Fibroblast of lung (primary cell): ENCODE data around the gene HOXA11. TPM values are rescaled to one million over a fixed set of nuclear protein-coding genes. Genes with fewer than 3 reads are reported as not detected.

Source experiments
- DNase-seq, 2 donors: peaks; one replicate each; pipeline versions ENCODE4 v3.0.0 to v3.0.0-alpha.2; 2010; ENCODE audit warnings: low read depth in 2 of 2
- H2AFZ ChIP-seq: 2 replicates; pipeline ENCODE4 v1.5.1; 2012; ENCODE audit warnings: low read length, control low read depth, inconsistent platforms
- H3K27ac ChIP-seq: 2 replicates; pipeline ENCODE4 v1.5.1; 2011; ENCODE audit warnings: low read length, control low read depth; ENCODE audit not compliant: insufficient read depth
- H3K27me3 ChIP-seq: 2 replicates; pipeline ENCODE4 v1.5.1; 2011; ENCODE audit warnings: mild to moderate bottlenecking, low read length; ENCODE audit not compliant: control insufficient read depth, insufficient read depth
- H3K36me3 ChIP-seq: 2 replicates; pipeline ENCODE4 v1.5.1; 2011; ENCODE audit warnings: low read length; ENCODE audit not compliant: control insufficient read depth, insufficient read depth
- H3K4me1 ChIP-seq: 2 replicates; pipeline ENCODE4 v1.5.1; 2011; ENCODE audit warnings: low read length; ENCODE audit not compliant: control insufficient read depth, insufficient read depth; ENCODE audit errors: extremely low read depth
- H3K4me2 ChIP-seq: 2 replicates; pipeline ENCODE4 v1.5.1; 2011; ENCODE audit warnings: low read length, control low read depth; ENCODE audit not compliant: insufficient read depth; ENCODE audit errors: extremely low read depth
- H3K4me3 ChIP-seq, 4 experiments: fragments of 200-600 bp in 1 of 4; sonication (generic) in 1 of 4; replicated peaks in 1 of 4; 2 replicates each; pipeline ENCODE4 v1.5.1; 2011 to 2016; ENCODE audit warnings: low read length in 4 of 4, low read depth in 3 of 4, mild to moderate bottlenecking in 3 of 4, control low read depth in 2 of 4, inconsistent platforms in 1 of 4, mixed read lengths in 1 of 4; ENCODE audit not compliant: insufficient read depth in 1 of 4; ENCODE audit errors: control extremely low read depth in 1 of 4
- H3K79me2 ChIP-seq: 2 replicates; pipeline ENCODE4 v1.5.1; 2012; ENCODE audit warnings: mild to moderate bottlenecking, low read length, inconsistent platforms; ENCODE audit not compliant: control insufficient read depth, insufficient read depth
- H3K9ac ChIP-seq: 2 replicates; pipeline ENCODE4 v1.5.1; 2011; ENCODE audit warnings: mild to moderate bottlenecking, low read length, control low read depth; ENCODE audit not compliant: insufficient read depth
- H3K9me3 ChIP-seq: 2 replicates; pipeline ENCODE4 v1.5.1; 2012; ENCODE audit warnings: low read depth, low read length; ENCODE audit not compliant: control insufficient read depth, insufficient read depth
- H4K20me1 ChIP-seq: 2 replicates; pipeline ENCODE4 v1.5.1; 2011; ENCODE audit warnings: low read length; ENCODE audit not compliant: control insufficient read depth, insufficient read depth; ENCODE audit errors: extremely low read depth
- CTCF ChIP-seq, 2 donors: IDR thresholded peaks in 1 of 2; conservative IDR thresholded peaks in 1 of 2; 1 replicate in 1 of 2; 2 replicates in 1 of 2; pipeline ENCODE4 v1.5.1; 2011 to 2012; ENCODE audit warnings: low read length in 2 of 2, control low read depth in 1 of 2, inconsistent platforms in 1 of 2, low read depth in 1 of 2, mild to moderate bottlenecking in 1 of 2
- EZH2 ChIP-seq: IDR thresholded peaks from 2 replicates; pipeline ENCODE4 v1.5.1; 2012; ENCODE audit warnings: low read length, control low read depth, mild to moderate bottlenecking; ENCODE audit errors: missing control alignments
- polyA plus RNA-seq, 2 donors: library from polyadenylated mRNA; depleted of rRNA in 1 of 2; stranded (reverse) in 1 of 2; unstranded in 1 of 2; fragments of >200 nt; gene quantifications; 2 replicates each; pipeline ENCODE4 v1.2.1, GENCODE V29; 2011 to 2012; ENCODE audit warnings: missing spikeins in 1 of 2
- total RNA-seq: library from RNA; depleted of rRNA; stranded (reverse); fragments of >200 nt; gene quantifications from 2 replicates; pipeline ENCODE4 v1.2.1, GENCODE V29; 2014

HOXA11 gene
- total and polyA plus RNA-seq, 2 donors (not counting 1 experiment from before 2014, with no cell fraction given), result 0.18 TPM; not detected in 1

- Histone ChIP-seq H3K36me3 (no peaks in the 10 kb centered on the region), H3K27me3 (peaks cover 87% of the 10 kb centered on the region), H3K4me3 (no peak overlapping the region), H3K9me3 (no peaks in the 10 kb centered on the region), H3K79me2 (no peaks in the 10 kb centered on the region), H4K20me1 (no peaks in the 10 kb centered on the region), H2AFZ (no peak overlapping the region), H3K9ac (no peak overlapping the region), H3K4me1 (peaks cover 2% of the 10 kb centered on the region), H3K4me2 (no peak overlapping the region), H3K27ac (no peak overlapping the region)
- no peak for DNase-seq
- TF ChIP-seq CTCF (conservative IDR thresholded peaks at IDR 0.05 in 1 of 2, IDR thresholded peaks at IDR 0.05 in 1 of 2; ENCODE audit: low read depth in 1 of 2, low read length in 2 of 2) (no peak), EZH2 (no peak)
These were observed 22.4 kb upstream of the HOXA11 start for GRCh38 chr7:27207348-27207985.

- Histone ChIP-seq H3K4me1 (peaks cover 2% of the 10 kb centered on the region), H3K4me3 (no peak overlapping the region), H3K9ac (no peak overlapping the region), H3K36me3 (no peaks in the 10 kb centered on the region), H2AFZ (no peak overlapping the region), H3K9me3 (no peaks in the 10 kb centered on the region), H3K4me2 (no peak overlapping the region), H4K20me1 (no peaks in the 10 kb centered on the region), H3K27me3 (peaks cover 88% of the 10 kb centered on the region), H3K79me2 (no peaks in the 10 kb centered on the region), H3K27ac (no peak overlapping the region)
- no peak for DNase-seq
- TF ChIP-seq EZH2, result peak; percentile 95
- no peak for TF ChIP-seq CTCF (conservative IDR thresholded peaks at IDR 0.05 in 1 of 2, IDR thresholded peaks at IDR 0.05 in 1 of 2; ENCODE audit: low read depth in 1 of 2, low read length in 2 of 2)
These were observed 20.6 kb upstream of the HOXA11 start for GRCh38 chr7:27205325-27206280.

GRCh38 chr7:27204851-27205322, 19.9 kb upstream of the HOXA11 start:
- Histone ChIP-seq H4K20me1 (no peaks in the 10 kb centered on the region), H3K4me1 (peaks cover 2% of the 10 kb centered on the region), H2AFZ (no peak overlapping the region), H3K4me3 (no peak overlapping the region), H3K27me3 (peaks cover 90% of the 10 kb centered on the region), H3K9me3 (no peaks in the 10 kb centered on the region), H3K27ac (no peak overlapping the region), H3K36me3 (no peaks in the 10 kb centered on the region), H3K4me2 (peak overlapping the region; percentile 25), H3K9ac (no peak overlapping the region), H3K79me2 (no peaks in the 10 kb centered on the region)
- no peak for DNase-seq
- peak; percentile 90 for TF ChIP-seq EZH2
- no peak for TF ChIP-seq CTCF (conservative IDR thresholded peaks at IDR 0.05 in 1 of 2, IDR thresholded peaks at IDR 0.05 in 1 of 2; ENCODE audit: low read depth in 1 of 2, low read length in 2 of 2)
